NCI-H1417 treated with DMSO at 0.1 percent for 48 hours (cell line): ENCODE data around the gene CSAG1.
"Not testable (repeated sequence)": the region's sequence is repeated elsewhere in the genome, so short reads cannot be mapped to it uniquely, and the experiment has no call there.

Source experiments
- DNase-seq: peaks from one replicate; lab custom pipeline; 2025; lab: John Stamatoyannopoulos, UW

CSAG1 gene

GRCh38 chrX:152733261-152733975, at the start of gene CSAG1, which contains the start of gene MAGEA12:
TSS of gene CSAG1 (minus strand) at chrX:152733721. CDS start at chrX:152732460, 1,261 bp downstream.
TSS of gene MAGEA12 (plus strand) at chrX:152733757. CDS start at chrX:152736162, 2,405 bp downstream.
- no peak for DNase-seq

DNA sequence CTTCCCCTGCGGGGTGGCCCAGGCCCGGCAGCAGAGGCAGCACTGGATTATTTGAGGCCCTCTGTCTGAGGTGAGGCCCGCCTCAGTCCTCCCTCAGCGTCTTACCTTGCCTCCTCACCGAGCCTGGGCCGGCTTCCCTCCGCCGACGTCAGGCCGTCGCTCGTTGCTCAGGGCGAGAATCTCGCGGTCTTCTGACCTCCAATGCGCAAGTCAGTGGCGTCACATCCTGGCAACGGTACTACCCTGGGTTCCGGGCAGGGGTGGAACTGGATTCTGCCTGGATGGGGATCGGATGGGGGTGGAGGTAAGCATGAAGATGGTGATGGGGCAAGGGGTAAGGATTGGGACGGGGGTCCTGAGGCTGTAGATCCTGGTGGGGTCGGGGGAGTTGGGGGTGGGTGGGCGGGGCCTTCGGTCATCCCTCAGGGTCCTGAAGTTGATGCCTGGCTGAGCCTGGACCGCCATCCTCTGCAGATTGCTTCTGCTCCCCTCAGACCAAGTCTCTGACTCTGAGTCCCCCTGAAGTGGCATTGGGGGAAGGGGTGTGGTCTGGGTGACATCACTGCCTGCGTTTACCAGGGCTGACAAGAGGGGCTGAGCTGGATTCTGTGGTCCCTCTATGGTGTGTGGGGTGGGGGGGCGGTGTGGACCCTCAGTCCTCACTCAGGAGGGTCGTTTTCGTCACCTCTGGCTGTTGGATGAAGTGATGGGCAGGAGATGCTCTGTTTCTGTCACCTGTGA, 36.2 kb upstream of the CSAG1 start, which contains the start of gene MAGEA6:
TSS of gene MAGEA6 (minus strand) at position 141 of the 741 bp plus-strand sequence. CDS start 2,039 bp downstream, outside the sequence.
- not testable (repeated sequence) for DNase-seq

DNA sequence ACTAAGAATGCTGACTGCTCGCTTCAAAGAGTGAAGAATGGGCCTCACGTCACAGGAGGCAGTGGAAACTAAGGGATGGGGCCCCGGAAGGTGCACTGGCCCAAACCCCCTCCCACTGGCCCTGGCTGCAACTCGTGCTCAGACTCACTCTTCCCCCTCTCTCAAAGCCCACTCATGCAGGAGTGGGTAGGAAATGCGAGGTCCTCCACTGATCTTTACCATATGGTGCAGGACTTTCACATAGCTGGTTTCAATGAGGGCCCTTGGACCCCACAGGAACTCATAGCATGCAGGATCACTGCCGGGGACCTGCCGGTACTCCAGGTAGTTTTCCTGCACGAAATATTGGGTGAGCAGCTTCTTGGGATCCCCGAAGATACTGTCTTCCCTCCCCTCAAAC, 33.0 kb upstream of the CSAG1 start:
- not testable (repeated sequence) for DNase-seq

GRCh38 chrX:152761582-152761981, 28.1 kb upstream of the CSAG1 start:
- DNase-seq, result not testable (repeated sequence)

DNA sequence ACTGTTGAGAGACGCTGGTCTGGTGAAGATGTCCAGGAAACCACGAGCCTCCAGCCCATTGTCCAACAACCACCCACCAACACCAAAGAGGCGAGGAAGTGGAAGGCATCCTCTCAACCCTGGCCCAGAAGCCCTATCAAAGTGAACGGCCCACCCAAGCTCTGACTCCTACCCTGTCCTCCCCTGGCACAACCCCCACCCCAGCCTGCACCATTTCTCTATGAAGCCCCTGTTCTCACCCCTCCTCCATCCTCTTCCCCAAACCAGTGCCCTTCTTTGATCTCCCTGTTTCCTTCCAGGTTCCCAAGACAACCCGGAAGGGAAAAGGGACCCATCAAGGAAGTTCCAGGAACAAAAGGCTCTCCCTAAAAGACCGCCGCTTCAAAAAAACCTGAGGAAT, 26.0 kb upstream of the CSAG1 start:
- not testable (repeated sequence) for DNase-seq

GRCh38 chrX:152758918-152759317, 25.4 kb upstream of the CSAG1 start, which contains the start of gene CSAG3:
TSS of gene CSAG3 (plus strand) at chrX:152759218.
- not testable (repeated sequence) for DNase-seq

- DNase-seq, result not testable (repeated sequence)
Observed at GRCh38 chrX:152754871-152755270, 21.4 kb upstream of the CSAG1 start.

GRCh38 chrX:152753686-152754650, 20.4 kb upstream of the CSAG1 start, which contains the start of gene MAGEA2:
TSS of gene MAGEA2 (minus strand) at chrX:152753842. CDS start at chrX:152751363, 2,479 bp downstream.
- DNase-seq, result not testable (repeated sequence)

DNA sequence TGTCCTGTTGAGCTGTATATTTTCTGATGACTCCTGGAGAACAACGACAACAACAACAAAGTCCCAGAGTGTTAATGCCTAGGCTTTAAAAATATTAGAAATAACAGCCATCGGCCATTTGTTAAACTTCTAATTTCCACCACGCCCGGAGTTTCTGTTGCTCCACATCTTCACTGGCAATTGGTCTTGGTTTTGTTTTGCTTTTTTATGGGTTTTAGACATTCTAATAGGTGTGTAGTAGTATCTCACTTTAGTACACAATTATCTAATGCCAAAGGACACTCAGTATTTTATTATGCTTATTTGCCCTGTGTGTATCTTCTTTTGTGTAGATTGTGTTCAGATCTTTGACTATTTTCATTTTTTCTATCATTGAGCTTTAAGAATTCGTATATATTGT, 5.0 kb upstream of the CSAG1 start:
- no peak for DNase-seq

DNA sequence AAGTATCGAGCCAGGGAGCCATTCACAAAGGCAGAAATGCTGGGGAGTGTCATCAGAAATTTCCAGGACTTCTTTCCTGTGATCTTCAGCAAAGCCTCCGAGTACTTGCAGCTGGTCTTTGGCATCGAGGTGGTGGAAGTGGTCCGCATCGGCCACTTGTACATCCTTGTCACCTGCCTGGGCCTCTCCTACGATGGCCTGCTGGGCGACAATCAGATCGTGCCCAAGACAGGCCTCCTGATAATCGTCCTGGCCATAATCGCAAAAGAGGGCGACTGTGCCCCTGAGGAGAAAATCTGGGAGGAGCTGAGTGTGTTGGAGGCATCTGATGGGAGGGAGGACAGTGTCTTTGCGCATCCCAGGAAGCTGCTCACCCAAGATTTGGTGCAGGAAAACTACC, 3.0 kb upstream of the CSAG1 start:
- not testable (repeated sequence) for DNase-seq

DNA sequence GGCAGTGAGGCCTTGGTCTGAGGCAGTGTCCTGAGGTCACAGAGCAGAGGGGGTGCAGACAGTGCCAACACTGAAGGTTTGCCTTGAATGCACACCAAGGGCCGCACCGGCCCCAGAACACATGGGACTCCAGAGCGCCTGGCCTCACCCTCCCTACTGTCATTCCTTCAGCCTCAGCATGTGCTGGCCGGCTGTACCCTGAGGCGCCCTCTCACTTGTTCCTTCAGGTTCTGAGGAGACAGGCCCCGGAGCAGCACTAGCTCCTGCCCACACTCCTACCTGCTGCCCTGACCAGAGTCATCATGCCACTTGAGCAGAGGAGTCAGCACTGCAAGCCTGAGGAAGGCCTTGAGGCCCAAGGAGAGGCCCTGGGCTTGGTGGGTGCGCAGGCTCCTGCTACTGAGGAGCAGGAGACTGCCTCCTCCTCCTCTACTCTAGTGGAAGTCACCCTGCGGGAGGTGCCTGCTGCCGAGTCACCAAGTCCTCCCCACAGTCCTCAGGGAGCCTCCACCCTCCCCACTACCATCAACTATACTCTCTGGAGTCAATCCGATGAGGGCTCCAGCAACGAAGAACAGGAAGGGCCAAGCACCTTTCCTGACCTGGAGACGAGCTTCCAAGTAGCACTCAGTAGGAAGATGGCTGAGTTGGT, 2.5 kb upstream of the CSAG1 start:
- no peak for DNase-seq

DNA sequence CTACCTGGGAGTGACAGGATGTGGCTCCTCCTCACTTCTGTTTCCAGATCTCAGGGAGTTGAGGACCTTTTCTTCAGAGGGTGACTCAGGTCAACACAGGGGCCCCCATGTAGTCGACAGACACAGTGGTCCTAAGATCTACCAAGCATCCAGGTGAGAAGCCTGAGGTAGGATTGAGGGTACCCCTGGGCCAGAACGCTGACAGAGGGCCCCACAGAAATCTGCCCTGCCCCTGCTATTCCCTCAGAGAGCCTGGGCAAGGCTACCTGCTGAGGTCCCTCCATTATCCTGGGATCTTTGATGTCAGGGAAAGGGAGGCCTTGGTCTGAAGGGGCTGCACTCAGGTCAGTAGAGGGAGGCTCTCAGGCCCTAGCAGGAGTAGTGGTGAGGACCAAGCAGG, 1.6 kb upstream of the CSAG1 start:
- no peak for DNase-seq

DNA sequence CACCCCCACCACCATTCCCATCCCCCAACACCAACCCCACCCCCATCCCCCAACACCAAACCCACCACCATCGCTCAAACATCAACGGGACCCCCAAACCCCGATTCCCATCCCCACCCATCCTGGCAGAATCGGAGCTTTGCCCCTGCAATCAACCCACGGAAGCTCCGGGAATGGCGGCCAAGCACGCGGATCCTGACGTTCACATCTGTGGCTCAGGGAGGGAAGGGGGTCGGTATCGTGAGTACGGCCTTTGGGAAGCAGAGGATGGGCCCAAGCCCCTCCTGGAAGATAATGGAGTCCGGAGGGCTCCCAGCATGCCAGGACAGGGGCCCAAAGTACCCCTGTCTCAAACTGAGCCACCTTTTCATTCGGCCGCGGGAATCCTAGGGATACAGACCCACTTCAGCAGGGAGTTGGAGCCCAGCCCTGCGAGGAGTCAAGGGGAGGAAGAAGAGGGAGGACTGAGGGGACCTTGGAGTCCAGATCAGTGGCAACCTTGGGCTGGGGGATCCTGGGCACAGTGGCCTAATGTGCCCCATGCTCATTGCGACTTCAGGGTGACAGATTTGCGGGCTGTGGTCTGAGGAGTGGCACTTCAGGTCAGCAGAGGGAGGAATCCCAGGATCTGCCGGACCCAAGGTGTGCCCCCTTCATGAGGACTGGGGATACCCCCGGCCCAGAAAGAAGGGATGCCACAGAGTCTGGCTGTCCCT, 780 bp upstream of the CSAG1 start:
- not testable (repeated sequence) for DNase-seq

- DNase-seq, result no peak
Observed at GRCh38 chrX:152725409-152725808, 8.1 kb downstream of the CSAG1 start.

- DNase-seq, result not testable (repeated sequence)
Observed at GRCh38 chrX:152713815-152714787, 19.4 kb downstream of the CSAG1 start, which contains the start of gene MAGEA2B. TSS of gene MAGEA2B (plus strand) at chrX:152714628. CDS start at chrX:152717107, 2,479 bp downstream.

GRCh38 chrX:152713195-152713594, 20.3 kb downstream of the CSAG1 start:
- DNase-seq, result not testable (repeated sequence)

- DNase-seq, result not testable (repeated sequence)
Observed at GRCh38 chrX:152709173-152709572, 24.3 kb downstream of the CSAG1 start, which contains the start of gene CSAG2. TSS of gene CSAG2 (minus strand) at chrX:152709273. CDS start at chrX:152709112, 161 bp downstream.

DNA sequence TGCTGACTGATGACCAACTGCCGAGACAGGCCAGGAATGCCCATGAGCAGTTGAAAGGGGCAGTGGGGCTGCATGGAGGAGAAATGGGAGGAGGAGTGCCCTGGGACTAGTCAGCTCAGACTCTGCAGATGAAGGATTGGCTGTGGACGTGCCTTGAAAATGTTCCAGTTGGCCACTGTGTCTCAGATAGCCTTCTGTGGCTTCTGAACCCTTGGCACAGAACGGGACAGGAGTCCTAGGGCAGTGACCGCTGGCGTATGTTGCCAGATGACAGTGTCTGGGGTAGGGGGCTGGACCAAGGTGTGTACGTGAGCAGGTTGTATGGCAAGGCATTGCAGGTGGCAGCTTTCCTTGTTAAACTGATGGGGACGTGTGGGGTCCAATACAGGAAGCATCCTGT, 27.0 kb downstream of the CSAG1 start:
- not testable (repeated sequence) for DNase-seq

DNA sequence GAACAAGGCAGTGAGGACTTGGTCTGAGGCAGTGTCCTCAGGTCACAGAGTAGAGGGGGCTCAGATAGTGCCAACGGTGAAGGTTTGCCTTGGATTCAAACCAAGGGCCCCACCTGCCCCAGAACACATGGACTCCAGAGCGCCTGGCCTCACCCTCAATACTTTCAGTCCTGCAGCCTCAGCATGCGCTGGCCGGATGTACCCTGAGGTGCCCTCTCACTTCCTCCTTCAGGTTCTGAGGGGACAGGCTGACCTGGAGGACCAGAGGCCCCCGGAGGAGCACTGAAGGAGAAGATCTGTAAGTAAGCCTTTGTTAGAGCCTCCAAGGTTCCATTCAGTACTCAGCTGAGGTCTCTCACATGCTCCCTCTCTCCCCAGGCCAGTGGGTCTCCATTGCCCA, 33.1 kb downstream of the CSAG1 start:
- DNase-seq, result not testable (repeated sequence)
